Stimulated activated CD4-positive, alpha-beta T cell treated with anti-CD3 and anti-CD28 coated beads, Interleukin-4, amount 100 ng/mL, for 4 hours (primary cell): ENCODE data around the gene GPR27.

Source experiments
- DNase-seq, 2 experiments: peaks; one replicate each; pipeline ENCODE4 v3.0.0-alpha.2; 2020

GPR27 gene

DNA sequence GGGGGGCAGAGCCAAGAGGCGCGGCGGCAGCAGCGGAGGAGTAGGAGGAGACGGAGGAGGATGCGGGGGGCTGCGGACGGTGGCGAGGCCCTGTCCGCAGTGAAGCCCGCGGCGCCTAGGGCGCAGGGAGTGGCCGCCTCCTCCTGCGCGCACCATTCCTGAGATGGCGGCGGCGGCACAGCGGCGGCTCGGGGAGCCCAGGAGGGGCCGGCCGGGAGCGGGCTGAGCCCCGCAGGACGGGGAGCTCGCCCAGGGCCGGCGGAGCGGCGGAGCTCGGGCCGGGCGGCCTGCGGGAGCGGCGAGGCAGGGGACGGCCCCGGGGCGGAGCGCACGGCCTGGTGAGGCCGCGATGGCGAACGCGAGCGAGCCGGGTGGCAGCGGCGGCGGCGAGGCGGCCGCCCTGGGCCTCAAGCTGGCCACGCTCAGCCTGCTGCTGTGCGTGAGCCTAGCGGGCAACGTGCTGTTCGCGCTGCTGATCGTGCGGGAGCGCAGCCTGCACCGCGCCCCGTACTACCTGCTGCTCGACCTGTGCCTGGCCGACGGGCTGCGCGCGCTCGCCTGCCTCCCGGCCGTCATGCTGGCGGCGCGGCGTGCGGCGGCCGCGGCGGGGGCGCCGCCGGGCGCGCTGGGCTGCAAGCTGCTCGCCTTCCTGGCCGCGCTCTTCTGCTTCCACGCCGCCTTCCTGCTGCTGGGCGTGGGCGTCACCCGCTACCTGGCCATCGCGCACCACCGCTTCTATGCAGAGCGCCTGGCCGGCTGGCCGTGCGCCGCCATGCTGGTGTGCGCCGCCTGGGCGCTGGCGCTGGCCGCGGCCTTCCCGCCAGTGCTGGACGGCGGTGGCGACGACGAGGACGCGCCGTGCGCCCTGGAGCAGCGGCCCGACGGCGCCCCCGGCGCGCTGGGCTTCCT, at the start of gene GPR27:
GPR27 (plus strand) TSS at position 155 of the 909 bp plus-strand sequence; CDS start at position 350, 195 bp downstream.
- DNase-seq: peak in 1 of 2 experiments; percentile 26

DNA sequence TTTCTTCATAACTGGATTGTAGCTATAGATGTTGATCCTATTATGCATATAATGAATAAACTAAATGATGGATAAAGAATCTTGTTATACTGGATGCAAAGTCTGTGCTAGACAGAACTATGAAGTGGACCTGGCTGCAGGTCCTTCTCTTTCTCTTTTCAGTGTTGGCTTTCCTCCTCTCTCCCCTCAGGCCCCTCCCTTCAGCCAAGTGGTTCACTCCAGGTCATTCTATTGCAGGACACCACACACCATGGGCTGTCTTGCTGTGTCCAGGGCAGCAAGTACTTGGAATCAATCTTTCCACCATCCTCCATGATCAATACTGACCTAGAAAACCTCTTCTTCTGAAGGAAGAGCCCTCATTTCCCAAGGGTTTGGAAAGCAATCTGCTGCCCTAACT, 48.7 kb upstream of the GPR27 start:
- DNase-seq: no peak

DNA sequence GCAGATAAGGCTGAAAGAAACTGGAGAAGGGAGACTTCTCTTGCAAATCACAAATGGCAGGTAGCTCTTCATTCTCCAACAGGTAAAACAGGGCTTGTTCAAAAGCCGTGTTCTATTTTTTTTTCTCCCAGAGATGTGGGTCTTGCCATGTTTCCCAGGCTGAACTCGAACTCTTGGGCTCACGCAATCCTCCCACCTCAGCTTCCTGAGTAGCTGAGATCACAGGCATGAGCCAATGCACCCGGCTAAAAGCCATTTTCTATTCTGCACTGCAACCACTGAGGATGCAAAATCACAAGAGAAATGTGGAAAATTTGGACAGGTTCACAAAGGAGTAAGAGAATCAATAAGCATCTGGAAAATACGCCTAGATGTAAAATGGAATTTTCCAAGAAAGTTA, 48.0 kb upstream of the GPR27 start:
- no peak for DNase-seq

DNA sequence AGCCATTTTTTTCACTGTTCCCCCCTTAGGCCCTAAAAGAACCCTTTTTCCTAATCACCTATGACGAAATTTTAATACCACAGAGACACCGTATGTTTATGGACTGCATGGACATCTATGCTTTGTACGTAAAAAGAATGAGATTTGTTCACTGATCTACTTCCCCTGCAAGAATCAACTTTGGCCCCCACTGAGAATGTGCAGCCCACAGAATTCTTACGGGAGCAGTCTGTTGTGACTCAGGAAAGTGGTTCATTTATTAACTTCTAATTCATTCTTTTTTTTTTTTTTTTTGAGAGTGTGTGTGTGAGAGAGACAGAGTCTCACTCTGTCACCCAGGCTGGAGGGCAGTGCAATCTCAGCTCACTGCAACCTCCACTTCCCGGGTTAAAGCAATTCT, 46.1 kb upstream of the GPR27 start:
- no peak for DNase-seq

GRCh38 chr3:71708476-71709105, 45.1 kb upstream of the GPR27 start:
- DNase-seq: no peak

- DNase-seq: no peak
Measured at GRCh38 chr3:71709908-71710511, 43.6 kb upstream of the GPR27 start.

GRCh38 chr3:71710906-71711494, 42.7 kb upstream of the GPR27 start:
- DNase-seq: no peak

- no peak for DNase-seq
Measured at GRCh38 chr3:71713041-71713440, 40.6 kb upstream of the GPR27 start.

DNA sequence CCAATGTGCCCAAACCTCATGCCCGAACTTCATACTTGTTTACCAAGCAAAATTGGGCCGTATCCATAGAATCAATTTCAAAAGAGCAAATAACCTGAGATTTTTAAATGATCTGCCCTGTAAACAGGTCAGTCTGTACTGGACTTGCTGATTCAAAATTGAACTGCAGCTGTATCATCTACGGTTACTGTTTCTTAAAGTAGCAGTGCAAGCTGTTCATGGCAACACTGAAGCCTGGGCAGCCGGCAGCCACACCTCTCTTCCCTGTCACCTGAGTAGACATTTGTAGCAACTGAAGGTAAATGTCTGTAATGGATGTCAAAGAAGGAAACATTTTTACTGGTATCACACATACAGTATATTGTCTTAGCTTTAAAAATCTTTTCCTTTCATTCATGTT, 39.1 kb upstream of the GPR27 start:
- DNase-seq: no peak

GRCh38 chr3:71718072-71718471, 35.6 kb upstream of the GPR27 start:
- DNase-seq: peak in 1 of 2 experiments; percentile 27

DNA sequence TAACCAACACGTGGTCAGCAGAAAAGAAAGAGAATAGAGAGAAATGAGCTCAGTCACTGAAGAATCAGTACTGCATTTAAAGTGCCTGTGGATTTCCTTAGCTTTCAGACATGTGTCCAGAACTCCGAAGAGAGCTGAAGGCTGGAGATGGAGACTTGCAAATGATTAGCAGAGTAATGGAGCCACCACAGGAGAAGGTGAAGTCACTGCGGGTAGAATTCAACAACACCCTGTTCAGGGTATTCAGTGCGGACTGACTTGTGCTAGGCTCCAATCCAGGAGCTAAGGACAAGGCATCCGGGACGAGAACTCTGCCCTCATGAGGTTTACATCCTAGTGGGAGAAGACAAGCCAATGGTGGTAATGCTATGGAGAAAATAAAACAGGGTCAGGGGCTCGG, 32.7 kb upstream of the GPR27 start:
- DNase-seq: no peak

- DNase-seq: peak in 1 of 2 experiments; percentile 44
Measured at GRCh38 chr3:71721651-71722157, 32.0 kb upstream of the GPR27 start.

DNA sequence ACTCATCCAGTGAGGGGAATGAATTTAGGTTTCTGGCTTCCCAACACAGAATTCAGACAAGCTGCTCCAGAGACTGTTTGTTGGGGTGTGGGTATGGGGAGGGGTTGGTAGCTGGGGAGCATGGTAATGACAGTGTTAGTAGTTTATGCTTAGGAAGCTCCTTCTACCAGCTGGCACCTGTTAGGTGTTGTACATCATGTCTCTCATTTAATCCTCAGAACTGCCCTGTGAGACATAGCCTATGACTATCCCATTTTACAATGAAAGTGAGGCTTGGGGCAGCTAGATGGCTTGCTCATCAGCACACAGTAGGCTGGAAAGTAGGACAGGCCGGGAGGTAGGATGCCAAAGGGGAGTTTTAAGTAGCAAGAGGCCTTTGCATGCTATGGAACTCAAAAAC, 31.0 kb upstream of the GPR27 start:
- no peak for DNase-seq

- peak in 1 of 2 experiments; percentile 56 for DNase-seq
Measured at GRCh38 chr3:71723452-71724170, 30.0 kb upstream of the GPR27 start.

GRCh38 chr3:71724171-71724453, 29.5 kb upstream of the GPR27 start:
- DNase-seq: no peak

- DNase-seq: peak in 1 of 2 experiments; percentile 36
Measured at GRCh38 chr3:71724584-71725270, 28.9 kb upstream of the GPR27 start.

GRCh38 chr3:71725271-71725991, 28.2 kb upstream of the GPR27 start, which contains the start of gene EIF4E3:
Gene EIF4E3 (minus strand): TSS chr3:71725402. CDS start chr3:71725367, 35 bp downstream.
- peak in 1 of 2 experiments; percentile 56 for DNase-seq

GRCh38 chr3:71726146-71726545, 27.5 kb upstream of the GPR27 start:
- DNase-seq: peak in 1 of 2 experiments; percentile 60

GRCh38 chr3:71728632-71729342, 24.9 kb upstream of the GPR27 start:
- DNase-seq: no peak

DNA sequence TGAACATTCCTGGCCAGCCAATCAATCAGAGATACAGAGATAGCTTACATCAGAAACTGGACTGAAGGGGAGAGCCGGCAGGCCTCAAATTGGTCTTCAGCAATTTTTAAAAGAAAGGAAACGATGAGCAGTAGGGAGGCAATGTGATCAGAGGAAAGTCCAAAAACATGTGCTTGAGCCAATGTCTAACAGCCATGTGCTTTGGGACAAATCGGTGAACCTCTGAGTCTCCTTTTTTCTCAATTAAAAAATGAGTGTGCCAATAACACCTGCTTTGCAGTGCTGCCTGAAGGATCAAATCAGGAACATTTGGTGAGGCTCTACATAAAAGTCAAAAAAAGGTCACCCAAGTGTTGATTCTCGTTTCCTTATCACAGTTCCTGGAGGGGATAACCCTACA, 21.0 kb upstream of the GPR27 start:
- DNase-seq: no peak
